Hepatocyte (in vitro differentiated cells): ENCODE data around the gene USO1.

Experiments
- CTCF ChIP-seq: fragments of 200-600 bp; sonication (generic); IDR thresholded peaks from 2 replicates; pipeline ENCODE4 v1.5.1; 2016; ENCODE audit warnings: antibody characterized with exemption, mild to moderate bottlenecking; ENCODE audit not compliant: poor library complexity
- EZH2 ChIP-seq: fragments of 200-600 bp; sonication (generic); IDR thresholded peaks from 2 replicates; pipeline ENCODE4 v1.6.1; 2016; ENCODE audit warnings: antibody characterized with exemption, mild to moderate bottlenecking, borderline replicate concordance
- EZH2phosphoT487 ChIP-seq: fragments of 200-600 bp; sonication (generic); IDR thresholded peaks from one replicate; pipeline ENCODE4 v1.6.1; 2018; ENCODE audit warnings: antibody characterized with exemption, mild to moderate bottlenecking, low read depth, moderate library complexity; ENCODE audit not compliant: unreplicated experiment, severe bottlenecking

DNA sequence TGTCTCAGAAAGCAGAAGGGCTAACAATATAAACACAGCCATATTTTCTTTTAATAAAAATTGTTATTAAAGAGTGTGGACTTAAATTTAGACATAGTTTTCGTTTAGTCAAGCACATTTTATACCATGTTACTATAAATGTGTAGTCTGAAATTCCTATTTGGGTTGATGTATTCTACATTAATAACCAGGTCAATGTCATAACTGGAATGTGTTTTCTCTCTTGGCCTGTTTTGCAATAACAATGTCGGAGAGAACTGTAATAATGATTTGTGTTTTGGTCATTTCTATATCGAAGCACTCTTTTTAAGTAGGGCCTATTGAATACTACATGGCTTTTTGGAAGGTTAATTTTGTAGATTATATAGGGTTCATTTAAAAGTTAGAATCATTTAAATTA lies 5.5 kb downstream of the USO1 start:
- TF ChIP-seq CTCF: no peak
- no peak for TF ChIP-seq EZH2phosphoT487
- TF ChIP-seq EZH2: no peak
